ENCODE data around the gene CCDC148.
"Not testable (repeated sequence)": the region's sequence is repeated elsewhere in the genome, so short reads cannot be mapped to it uniquely, and the experiment has no call there.

Gene CCDC148

GRCh38 chr2:158273791-158274190, 182.8 kb downstream of the CCDC148 start:
- DNase-seq, result no peak

DNA sequence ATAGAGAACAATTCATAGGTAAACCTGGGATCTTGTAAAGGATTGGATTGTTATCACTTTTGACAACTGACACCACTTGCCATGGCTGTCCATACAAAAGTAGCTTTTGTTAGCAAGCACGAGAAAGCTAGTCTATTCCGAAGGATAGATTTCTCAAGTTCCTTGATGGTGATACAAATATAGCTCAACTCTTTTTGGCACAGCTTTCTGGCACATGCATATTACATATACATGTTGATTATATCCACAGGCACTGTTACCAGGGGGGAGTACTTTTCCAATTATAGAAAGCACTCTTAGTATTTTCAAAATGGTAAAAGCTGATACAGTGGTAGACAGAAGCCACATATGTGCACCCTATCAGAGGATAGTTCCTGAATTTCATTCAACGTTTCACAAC, 186.0 kb downstream of the CCDC148 start:
- DNase-seq, result no peak

GRCh38 chr2:158269143-158269542, 187.4 kb downstream of the CCDC148 start:
- DNase-seq, result no peak

DNA sequence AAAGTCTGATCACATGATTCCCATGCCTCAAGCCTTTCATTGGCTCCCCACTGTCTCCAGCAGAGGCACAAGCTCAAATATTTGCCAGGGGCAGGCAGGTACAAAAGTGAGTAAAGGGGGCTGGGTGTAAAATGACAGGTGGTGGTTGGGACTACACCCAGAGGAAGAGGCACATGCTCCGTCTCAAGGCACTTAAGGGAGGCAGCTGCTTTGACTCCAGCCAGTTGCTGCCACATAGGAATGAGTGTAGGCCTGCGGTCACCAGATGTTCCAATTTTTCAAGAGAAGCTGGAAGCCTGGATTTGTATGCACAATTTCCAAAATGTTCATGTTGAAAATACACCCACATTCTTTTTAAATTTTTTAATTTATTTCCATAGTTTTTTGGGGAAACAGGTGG, 190.4 kb downstream of the CCDC148 start:
- DNase-seq, result no peak

DNA sequence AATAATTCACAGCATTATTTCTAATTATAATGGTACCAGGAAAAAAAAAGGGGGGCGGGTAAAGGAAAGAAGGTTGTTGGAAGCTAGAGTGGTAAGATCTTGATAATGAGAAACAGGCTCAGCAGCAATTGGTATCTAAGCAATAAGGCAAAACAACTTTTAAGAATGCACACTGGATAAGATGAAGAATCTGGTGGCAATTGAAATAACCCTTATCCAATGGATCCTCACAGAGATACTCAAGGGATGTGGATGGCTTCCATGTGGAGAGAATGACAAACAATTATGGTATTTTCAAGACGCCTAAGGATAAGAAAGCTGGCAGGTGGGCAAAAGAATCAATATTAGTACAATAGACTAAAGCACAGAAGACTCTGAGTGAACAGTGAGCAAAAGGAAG, 201.3 kb downstream of the CCDC148 start:
- no peak for DNase-seq

- DNase-seq, result no peak
Measured at GRCh38 chr2:158253170-158253569, 203.4 kb downstream of the CCDC148 start.

GRCh38 chr2:158251356-158251755, 205.2 kb downstream of the CCDC148 start:
- DNase-seq, result no peak

DNA sequence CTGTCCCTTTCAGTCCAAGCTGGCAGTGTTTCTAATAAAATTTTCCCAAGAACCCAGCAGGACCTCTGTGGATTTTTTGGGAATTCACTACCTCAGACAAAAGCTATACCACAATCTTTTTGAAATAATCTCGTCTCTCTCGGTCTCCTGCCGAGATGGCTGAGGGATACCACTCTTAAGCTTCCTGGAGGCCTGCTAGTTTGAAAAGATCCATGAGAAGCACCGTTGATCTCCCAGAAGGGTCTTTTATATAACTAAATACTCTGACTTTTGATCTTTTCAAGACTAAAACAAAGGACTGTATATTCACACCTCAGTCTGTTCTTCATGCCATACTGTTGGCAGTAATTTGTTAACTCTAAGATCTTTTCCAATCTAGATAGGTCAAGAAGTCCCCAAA, 213.2 kb downstream of the CCDC148 start:
- DNase-seq, result no peak

- no peak for DNase-seq
Measured at GRCh38 chr2:158242280-158242679, 214.3 kb downstream of the CCDC148 start.

DNA sequence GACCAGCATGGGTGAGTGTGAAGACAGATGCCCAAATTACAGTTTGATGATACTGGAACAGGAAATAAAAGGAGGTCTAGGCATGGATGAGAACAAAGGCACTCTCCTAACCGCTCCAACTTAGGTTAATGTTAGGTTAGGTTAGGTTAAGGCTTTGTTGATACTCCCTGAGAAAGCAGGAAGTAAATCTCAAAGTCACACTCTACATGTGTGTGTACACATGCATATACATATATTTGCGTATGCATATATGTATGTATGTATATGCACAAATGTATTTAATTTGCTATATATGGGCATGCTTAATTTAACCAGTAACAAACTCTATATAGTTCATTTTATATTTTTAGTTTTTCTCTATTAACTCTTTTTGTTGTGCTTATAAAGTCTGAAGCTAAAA, 215.6 kb downstream of the CCDC148 start:
- no peak for DNase-seq

GRCh38 chr2:158239271-158239670, 217.3 kb downstream of the CCDC148 start:
- DNase-seq, result no peak

GRCh38 chr2:158234497-158234896, 222.1 kb downstream of the CCDC148 start:
- no peak for DNase-seq

GRCh38 chr2:158232476-158232875, 224.1 kb downstream of the CCDC148 start:
- no peak for DNase-seq

DNA sequence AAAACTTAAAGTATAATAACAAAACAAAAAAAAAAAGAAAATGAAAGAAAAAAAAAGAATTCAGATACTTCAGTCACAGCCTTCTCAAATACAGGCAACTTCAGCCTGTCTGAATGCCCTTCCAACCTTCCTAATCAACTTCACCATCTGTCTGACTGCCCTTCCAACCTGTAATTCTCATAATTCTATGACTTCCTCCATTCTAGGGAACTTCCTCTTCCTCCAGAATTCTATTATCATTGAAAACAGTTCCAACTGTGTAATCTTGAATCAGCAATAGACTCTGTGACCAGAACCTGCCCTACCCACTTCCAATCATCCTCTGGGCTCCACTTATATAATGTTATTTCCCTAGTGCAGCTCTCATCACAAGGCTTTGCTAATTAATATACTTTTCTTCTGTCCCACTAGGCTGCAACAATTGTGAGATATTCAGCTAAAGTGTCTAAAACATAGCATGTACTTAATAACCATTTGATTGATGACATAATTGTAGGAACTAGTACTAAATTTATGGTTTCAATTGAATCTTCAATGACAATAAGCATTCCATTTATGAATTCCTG, 227.5 kb downstream of the CCDC148 start:
- DNase-seq, result no peak

GRCh38 chr2:158223066-158223465, 233.5 kb downstream of the CCDC148 start:
- not testable (repeated sequence) for DNase-seq

DNA sequence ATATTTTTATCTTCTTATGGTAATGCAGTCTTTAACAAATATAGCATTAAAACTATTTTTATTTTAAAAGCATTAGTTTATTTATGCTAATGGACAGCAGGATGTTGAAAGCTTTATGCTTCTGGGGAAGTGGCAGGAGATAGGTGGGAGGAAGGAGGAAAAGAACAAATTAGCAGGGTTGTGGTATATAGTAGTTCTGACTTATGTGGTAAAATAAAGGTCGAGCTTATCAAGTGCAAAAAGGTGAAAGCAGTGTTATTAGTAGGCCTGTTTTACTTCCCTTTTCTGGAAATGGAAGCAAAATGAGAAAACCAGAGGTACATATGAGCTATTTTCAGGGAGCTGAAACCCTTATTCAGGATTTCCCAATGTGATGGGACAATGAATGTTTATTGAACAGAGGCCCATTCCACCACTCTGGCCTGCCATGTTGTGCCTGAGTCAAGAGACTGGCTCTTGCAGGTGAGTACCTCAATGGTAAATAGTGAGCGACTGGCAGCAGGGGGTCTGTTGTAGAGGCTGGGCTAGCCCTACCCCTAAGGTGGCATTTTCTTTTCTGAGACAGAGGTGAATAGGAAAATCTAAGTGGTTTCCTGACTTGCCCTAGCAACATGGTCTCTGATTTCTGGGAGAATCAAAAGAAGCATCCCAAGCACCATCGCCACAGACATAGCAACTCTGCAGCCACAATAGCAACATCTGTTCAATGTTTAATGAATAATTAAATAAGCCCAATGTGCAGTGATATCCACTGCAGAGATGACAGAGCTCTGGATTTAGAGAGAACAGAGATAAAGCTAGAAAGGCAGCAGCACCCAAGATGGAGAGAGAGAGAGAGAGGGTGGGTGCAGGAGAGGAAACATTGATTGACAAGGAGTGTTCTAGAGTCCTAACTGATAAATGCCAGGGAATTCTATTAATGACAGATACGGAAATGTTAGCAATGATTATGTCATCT, 235.2 kb downstream of the CCDC148 start:
- no peak for DNase-seq

- no peak for DNase-seq
Measured at GRCh38 chr2:158217593-158217992, 239.0 kb downstream of the CCDC148 start.

DNA sequence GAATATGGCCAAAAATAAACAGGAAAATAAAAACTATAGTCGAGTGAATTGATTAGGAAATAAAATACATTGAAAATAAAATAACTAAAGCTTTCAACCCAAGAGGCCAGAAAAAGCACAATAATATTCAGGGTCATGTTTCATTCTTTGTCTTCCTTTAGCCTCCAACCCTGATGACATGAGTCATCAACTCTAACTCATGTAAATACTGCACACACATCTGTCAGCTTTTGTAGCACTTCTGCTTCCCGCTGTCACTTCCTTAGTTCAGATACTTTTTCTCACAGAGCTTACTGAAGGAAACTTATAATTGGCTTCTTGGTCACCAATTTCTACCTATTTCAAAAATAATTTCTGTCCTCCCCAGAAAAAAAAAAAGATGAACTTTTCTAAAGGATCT, 242.1 kb downstream of the CCDC148 start:
- no peak for DNase-seq

DNA sequence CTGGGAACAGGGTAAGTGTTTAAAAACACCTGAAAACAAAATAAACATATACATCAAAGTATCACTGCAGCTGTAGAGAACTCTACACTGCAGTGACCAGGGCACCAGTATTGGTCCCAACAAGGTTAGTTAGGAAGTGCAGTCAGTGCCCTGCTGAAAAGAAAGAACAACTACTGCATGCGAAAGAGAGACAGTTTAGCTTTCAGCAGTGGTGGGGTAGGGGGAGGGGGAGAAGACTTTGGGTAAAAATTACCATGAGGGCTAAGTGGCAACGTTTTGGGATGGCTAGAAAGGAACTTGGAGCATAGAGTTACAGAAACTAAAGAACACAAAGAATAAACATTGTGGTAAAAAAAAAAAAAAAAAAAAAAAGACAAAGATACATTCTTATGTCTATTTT, 242.8 kb downstream of the CCDC148 start:
- DNase-seq, result no peak

GRCh38 chr2:158212301-158212700, 244.3 kb downstream of the CCDC148 start:
- no peak for DNase-seq

- DNase-seq, result no peak
Measured at GRCh38 chr2:158211502-158211901, 245.1 kb downstream of the CCDC148 start.

GRCh38 chr2:158207354-158207753, 249.2 kb downstream of the CCDC148 start:
- no peak for DNase-seq

DNA sequence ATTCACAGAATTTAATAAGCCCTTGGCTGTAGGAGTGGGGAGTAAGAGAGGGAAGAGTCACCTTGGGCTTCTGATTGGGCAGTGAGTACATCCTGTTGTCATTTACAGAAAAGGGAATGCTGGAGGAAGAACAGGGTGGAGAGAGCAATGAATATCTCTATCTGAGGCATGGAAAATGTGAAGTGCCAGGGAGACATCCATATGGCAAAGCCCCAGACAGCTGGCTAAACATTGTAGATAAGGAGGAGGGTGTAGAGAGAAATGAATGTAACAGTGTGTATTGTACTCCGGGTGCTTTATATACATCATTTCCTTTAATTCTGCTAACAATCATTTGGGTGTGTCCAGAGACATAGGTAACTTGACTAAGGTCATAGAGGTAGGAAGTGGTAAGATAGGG, 251.3 kb downstream of the CCDC148 start:
- no peak for DNase-seq

DNA sequence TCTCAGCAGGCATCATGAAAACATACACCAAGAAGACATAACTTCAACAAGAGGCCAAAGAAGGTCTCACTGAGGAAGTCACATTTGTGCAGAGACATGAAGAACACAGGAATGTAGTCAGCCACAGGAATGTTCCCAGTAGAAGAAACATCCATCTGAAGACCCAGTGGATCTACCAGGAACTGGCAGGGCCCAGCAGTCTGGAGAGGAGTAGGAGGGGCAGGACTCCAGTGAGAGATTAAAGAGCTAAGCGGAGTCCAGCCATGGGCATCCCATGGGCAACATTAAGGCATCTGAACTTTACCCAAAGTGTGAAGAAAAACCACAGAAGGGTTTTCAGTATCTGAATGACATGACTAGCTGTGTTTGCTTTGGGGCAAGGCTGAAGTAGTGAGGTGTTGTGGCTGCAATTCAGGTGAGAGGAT, 251.8 kb downstream of the CCDC148 start:
- DNase-seq, result no peak
